LHCN-M2 (cell line): Measurements from ENCODE around the gene VRK3. TPM values are rescaled to one million over a fixed set of nuclear protein-coding genes. Genes with fewer than 3 reads are reported as not detected.
"Not testable (repeated sequence)": the region's sequence is repeated elsewhere in the genome, so short reads cannot be mapped to it uniquely, and the experiment has no call there.

Source experiments
- DNase-seq: peaks from one replicate; pipeline ENCODE4 v3.0.0-alpha.2; 2012; ENCODE audit warnings: low read depth
- total RNA-seq: library from RNA; depleted of rRNA; stranded (reverse); fragments of >200 nt; gene quantifications from 2 replicates; pipeline ENCODE4 v1.2.3, GENCODE V29; 2014

Gene VRK3
- total RNA-seq, 1 experiment from 2014 or later = 20.5 TPM

DNA sequence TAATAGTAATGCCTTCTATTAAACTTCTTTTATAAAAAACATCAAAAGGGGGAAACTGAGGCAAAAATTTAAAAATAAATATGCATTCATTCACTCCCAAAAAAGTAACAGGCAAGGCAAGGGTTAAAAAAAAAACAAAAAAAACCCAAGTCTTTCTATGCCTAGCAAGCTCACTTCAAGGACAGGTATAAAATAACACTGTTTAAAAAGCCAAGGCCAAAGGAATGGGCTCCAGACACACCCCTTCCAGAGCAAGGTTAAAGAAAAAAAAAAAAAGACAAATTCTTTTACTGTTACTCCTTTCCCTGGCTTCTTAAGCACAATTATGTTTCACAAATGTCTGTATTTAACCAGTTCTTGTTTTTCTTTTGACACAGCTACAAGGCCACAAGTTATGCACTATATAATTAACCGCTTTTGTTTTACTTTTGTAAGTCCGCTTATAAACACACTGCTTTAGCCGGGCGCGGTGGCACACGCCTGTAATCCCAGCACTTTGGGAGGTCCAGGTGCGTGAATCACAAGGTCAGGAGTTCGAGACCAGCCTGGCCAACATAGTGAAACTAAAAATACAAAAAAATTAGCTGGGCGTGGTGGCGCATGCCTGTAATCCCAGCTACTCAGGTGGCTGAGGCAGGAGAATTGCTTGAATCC is 67.8 kb downstream of the VRK3 start:
- DNase-seq = no peak

DNA sequence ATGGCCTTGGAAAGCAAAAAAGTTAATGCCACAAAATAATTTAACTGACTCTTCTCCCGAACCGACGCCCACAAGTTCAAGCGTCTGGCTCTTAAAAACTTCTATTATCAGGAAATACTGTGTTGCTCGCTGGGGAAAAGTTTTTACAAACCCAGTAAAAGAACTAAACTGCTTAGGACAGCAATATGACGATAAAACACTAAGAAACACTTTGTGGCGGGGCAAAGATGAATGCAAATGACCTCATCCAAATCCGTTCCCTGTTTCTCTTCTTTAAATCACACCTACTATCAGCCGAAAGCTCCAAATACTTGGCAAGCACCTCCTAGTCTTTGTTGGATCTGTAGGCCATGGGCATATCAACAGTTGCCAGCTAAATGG is 69.1 kb downstream of the VRK3 start:
- no peak for DNase-seq

DNA sequence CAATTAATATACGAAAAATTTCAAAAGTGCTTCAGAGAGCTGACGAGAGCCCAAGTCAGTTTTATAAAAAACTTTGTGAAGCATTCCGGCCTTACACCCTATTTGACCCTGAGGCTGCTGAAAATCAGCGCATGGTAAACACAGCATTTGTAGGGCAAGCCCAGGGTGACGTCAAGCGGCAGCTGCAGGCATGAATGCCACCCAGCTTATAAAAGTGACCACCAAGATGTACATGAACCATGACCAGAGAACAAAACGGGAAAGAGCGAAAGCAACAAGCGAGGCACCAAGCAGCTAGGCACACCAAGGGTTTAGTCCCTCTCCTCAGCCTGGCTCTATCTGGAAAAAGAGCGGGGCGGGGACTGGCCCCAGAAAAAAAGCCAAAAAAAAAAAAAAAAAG is 70.2 kb downstream of the VRK3 start:
- DNase-seq = peak; percentile 60

DNA sequence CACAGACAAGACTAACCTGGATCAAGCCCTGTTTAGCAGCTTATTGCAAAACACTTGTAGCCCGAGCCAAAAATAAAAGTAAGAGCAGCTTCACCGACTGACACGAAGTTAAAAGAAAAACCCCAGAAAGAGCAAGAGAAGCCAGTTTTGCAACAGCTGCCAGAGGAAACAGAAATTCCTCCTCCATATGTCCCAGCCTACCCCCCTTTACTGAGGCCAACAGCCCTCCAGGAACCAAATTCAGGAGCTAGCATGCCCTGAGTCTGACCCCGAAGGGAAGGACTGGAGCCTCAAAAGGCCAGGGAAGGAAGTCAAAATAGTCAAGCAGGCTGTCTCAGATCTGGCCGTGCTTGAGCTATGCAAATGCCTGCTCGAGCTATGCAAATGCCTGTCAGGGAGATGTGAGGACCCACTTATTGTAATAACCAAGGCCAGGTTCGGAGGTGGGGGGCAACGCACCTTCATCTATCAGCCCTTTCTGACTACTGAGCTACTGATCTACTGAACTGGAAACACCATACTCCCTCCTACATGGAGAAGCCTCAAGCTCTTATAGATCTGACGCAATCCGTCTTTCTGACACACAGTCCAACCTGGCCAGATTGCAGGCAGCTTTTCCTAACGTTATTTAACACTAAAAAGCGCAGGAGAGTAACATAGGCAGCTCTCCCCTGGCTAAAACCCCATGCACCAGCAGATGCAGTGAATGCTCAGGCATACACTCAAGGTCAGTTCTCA is 70.9 kb downstream of the VRK3 start:
- DNase-seq = peak; percentile 37

DNA sequence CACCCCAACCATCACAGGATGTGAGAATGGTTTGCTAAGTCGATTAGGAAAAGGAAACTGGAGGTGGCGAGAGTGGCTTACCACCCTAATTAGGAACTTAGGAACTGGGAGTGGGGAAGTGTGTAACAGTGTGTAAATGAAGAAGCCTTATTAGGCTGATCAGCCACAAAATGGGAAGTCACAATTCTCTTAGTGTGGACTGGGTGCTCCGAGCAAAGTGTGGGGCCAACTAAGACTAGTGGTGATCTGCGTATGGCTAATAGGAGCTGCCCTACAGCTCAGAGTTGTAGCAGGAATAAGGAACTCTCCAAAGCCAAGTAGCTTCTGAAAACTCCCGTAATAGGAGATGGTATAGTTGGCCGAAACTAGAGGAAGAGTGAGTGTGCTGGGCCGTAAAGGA is 71.8 kb downstream of the VRK3 start:
- DNase-seq = no peak

DNA sequence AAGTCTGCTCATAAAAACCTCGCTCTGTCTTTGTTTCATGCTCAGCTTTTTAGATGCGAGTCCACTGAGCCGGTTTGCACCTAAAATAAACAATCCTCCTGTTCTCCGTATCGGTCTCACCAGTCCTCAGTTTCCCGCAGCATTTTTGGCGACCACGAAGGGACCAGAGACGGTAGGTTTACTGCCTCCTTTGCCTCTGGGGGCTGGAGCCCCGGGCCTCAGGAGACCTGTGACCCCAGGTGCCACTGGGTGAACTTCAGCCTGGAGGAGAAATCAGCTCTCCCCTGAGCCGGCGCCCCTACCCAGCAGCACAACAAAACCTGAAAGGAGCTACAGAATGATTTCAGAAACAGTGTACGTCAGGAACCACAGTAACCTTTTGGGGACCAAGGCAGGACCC is 72.3 kb downstream of the VRK3 start:
- no peak for DNase-seq

DNA sequence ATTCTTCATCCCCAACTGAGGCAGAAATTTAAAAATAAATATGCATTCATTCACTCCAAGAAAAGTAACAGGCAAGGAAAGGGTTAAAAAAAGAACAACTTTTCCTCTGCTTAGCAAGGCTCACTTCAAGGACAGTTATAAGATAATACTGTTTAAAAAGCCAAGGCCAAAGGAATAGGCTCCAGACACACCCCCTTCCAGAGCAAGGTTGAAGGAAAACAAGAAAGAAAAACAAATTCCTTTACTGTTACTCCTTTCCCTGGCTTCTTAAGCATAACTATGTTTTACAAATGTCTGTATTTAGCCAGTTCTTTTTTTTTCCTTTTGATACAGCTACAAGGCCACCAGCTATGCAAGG is 72.7 kb downstream of the VRK3 start:
- DNase-seq = no peak

DNA sequence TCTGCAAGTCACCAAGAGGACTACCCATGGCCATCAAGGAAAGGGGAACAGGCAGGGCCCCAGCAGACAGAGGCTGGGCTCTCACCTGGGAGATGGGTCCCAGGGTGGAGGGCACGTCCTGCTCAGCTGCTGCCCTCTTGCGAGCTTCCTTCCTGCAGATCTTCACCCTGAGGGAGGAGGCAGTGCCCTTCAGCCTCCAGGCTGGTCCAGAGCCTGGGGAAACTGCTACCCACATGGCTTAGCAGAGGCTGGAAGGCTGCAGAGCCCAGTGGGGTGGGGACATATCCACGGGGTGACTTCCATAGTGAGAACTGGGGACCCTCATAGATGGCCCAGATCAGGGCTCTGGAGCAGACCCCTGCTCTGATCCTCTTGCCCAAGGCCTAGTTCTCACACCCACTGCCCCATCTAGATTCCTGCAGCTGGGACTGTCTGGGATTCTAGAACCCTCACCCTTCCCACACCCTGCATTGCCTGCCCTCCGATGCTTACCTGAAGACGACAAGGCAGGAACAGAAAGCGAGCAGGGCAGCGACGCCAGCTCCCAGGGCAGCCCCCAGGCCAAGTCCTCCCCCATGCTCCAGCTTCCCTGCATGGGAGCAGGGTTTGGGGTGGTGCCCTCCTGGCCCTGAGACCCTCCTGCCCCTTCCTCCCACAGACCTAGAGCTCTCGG is 73.2 kb downstream of the VRK3 start:
- DNase-seq = no peak

DNA sequence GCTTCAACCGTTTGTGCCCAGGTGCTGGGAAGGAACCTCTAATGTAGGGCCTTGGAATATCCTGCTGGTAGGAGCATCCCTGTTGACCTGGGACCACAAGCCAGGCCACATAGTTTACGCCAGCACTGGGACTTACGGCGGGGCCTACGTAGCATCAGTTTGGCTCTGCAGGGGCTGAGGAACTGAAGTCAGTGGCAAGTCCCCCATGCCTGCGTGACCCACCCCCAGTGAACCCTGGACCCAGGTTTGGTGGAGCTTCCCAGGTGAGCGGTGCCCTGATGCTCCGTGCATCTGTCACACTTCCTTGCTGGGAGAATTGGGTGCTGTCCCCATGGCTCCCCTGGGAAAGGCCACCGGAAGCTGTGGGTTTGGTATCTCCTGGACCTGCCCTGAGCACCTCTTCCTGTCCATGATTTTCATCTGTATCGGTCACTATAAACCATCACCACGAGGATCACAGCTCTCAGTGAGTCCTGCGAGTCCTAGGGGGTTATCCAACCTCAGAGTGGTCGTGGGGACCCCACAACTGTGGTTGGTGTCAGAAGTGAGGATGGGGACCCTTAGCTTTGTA is 74.1 kb downstream of the VRK3 start:
- no peak for DNase-seq

DNA sequence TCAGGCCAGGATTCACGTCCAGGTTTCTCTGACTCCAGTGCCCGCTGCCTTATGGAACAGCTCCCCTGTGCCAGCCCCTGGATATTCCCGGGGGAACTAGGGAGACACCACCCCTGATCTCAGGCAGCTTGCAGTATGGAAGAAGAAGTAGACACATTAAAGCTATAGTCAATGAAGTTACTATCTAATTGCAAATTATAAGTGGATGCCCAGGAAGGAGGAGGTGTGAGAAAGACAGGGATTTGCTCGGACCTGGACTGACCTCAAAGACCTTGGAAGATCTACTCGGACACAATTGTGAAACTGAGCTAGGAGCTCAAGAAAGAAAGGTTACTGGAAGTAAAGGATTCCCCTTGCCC is 74.6 kb downstream of the VRK3 start:
- no peak for DNase-seq

DNA sequence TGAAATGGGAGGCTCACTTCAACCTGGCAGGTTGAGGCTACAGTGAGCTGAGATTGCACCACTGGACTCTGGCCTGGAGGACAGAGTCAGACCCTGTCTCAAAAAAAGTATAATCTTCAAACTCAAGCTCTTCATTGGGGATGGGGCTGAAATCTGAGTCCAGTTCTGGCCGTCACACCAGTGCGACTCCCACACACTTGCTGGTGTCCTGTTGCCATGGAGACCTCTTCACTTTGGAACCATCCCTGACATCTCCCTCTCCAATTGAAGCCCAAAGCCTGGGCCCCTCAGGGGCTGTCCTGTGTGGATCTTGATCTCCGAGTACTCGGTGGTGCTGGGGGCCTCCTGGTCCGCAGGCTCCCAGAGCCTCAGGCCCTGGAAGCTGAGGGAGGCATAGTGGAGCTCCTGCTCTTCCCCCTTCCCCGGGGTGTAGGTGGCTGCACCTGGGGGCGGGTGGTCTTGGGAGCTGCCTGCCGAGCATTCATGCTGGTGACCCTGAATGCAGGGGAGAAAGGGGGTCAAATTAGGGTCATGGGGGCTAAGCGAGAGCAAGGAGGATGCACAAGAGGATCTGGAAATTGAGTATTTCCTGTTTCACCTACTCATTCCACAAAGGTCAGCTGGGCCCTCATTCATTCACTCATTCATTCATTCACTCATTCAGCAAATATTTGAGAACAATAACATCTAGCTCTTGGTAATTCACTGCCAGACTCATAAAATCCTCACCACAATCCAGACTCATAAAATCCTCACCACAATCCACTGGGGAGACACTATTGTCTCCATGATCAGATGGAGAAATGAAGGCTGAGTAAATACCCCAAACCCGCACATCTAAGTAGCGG is 75.2 kb downstream of the VRK3 start:
- DNase-seq = peak; percentile 50

DNA sequence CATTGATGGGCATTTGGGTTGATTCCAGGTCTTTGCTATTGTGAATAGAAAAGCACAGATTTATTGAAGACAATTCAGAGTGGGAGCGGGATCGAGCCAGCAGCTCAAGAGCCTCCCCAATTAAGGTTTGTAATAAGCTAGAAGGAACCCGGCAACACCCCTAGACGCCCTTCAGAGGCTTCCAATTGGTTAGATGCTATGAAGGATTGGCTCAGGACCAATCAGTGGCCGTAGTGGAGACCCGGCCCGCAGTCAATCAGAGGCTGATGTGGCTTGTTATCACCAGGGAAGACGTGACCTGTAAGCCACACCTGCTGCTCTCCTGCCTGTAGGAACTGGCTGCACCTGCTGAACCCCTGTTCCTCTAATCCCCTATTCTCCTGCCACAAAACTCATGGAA is 78.8 kb downstream of the VRK3 start:
- DNase-seq = no peak

DNA sequence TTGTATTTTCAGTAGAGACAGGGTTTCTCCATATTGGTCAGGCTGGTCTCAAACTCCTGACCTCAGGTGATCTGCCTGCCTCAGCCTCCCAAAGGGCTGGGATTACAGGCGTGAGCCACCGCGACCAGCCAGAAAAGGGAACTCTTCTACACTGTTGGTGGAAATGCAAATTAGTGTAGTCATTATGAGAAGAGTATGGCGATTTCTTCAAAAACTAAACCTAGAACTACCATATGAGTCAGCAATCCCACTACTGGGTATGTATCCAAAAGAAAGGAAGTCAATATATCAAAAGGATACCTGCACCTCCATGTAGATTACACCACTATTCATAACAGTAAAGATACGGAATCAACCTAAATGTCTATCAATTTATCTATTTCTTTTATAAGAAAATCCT is 80.6 kb downstream of the VRK3 start:
- not testable (repeated sequence) for DNase-seq

DNA sequence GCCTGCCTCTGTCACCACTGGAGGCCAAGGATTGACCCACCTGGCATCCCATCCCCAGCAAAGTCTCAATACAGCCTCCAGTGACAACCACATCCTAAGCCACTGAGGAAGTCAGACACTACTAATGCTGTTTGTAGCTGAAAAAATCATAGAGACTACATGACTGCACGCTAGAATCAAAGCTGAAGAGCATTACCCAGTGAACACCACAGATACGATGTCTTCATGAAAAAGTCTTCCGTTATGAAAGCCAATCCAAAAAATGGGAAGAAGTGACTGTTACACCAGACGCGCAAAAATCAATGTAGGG is 84.7 kb downstream of the VRK3 start:
- DNase-seq = no peak

DNA sequence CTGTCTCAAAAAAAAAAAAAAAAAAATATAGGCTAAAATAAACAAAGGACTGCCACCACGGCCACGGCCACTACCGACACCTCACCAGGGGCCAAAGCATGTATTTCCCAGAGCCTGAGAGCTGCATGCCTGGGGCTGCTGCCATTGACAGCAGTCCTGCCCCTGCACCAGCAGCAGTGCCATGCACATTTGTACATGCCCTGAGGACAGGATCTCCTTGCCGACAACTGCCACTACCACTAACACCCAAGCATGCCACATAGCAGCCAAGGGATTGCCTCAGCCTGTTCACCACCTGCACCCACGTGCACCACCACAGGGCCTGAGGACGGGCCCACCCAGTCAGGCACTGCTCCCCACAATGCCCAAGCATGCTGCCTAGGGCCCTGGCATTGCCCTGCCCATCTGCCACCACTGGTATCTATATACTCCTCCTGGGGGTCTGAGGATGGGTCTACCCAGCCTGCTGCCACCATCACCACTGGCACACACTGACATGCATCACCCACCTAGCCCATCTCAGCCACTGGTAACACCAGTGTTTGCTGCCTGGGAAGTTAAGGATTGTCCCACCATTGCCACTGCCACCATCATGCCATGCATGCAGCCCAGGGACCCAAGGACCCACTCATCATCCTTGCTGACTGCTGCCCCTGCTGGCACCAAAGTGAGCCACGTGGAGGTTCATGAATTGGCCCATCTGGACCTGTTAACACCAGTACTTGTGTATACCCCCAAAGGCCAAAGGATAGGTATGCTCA is 85.3 kb downstream of the VRK3 start:
- DNase-seq = no peak

DNA sequence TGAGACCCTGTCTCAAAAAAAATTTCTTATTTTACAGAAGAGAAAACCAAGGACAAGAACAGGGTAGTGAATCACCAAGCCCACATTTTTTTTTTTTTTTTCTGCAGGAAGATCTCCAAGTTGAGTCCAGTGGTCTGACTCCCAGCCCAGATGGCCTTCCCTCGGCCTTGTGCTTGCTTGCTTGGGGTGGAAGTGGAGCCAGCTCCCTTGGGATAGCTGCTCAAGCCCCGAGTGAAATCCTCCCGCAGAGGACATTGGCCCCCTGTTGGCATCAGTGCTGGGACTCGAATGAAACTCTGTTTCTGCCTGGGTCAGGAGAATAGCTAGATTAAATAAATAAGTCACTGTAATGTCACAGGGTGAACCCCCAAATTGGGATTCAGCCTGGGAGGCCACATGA is 86.5 kb downstream of the VRK3 start:
- DNase-seq = no peak

DNA sequence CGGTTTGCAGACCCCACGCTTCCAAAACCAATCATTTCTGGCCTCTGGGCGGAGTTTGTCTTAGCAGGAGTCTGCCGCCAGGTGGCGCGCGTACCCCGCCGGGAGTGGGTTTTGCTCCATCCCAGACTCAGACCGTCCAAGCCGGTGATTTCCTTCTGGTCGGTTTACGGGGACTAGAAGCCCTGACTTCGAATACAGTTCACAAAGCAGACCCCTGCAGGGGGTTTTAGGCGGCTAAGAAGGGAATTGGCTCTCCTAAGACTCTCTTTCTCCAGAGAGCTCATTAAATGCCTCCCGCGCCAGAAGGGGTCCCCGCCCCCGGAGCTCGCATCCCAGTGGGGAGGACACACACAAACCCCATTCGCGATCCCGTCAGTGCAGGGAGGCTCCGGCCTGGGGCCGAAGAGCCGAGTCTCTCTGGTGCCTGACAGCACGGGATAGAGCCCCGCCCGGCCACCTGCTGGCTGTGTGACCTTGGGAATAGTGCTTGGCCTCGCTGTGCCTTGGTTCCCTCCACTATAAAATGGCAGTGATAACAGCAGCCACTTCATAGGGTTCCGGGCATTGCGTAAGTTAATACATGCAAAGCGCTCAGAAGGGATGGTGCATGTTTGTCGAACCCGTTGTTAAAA is 87.3 kb downstream of the VRK3 start:
- DNase-seq = peak; percentile 55

DNA sequence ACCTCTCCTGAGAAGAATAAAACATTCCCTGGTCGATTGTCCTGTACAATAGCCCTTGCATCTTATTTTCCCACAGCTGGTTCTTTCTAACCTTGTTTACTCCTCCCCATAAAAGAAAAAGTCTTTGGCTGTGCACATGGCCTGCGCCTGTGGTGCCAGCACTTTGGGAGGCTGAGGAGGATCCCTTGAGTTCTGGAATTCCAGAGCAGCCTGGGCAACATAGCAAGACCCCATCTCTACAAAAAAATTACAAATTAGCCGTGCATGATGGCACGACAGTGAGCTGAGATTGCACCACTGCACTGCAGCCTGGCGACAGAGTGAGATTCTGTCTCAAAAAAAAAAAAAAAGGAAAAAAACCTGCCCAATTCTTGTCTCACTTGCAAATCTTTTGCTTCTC is 88.6 kb downstream of the VRK3 start:
- no peak for DNase-seq

DNA sequence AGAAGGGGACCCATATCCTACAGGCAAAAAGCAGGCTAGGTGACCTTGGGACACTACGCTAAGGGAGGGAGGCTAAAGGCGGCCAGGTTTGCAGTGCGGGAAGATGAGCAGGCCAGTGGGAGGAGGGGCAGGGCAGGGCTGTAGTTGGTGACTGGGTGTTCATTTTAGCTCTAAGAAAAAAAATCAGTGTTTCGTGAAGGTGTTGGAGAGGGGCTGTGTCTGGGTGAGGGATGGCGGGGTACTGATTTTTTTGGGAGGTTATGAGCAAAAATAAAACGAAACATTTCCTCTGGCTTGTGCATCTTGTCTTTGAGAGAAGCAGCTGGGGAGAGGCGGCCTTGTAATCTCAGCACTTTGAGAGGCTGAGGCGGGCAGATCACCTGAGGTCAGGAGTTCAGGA is 91.5 kb downstream of the VRK3 start:
- no peak for DNase-seq

DNA sequence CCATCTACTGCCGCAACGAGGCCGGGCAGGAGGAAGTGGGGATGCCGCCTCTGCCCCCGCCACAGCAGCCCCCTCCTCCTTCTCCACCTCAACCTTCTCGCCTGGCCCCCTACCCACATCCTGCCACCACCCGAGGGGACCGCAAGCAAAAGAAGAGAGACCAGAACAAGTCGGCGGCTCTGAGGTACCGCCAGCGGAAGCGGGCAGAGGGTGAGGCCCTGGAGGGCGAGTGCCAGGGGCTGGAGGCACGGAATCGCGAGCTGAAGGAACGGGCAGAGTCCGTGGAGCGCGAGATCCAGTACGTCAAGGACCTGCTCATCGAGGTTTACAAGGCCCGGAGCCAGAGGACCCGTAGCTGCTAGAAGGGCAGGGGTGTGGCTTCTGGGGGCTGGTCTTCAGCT is 92.4 kb downstream of the VRK3 start:
- no peak for DNase-seq

DNA sequence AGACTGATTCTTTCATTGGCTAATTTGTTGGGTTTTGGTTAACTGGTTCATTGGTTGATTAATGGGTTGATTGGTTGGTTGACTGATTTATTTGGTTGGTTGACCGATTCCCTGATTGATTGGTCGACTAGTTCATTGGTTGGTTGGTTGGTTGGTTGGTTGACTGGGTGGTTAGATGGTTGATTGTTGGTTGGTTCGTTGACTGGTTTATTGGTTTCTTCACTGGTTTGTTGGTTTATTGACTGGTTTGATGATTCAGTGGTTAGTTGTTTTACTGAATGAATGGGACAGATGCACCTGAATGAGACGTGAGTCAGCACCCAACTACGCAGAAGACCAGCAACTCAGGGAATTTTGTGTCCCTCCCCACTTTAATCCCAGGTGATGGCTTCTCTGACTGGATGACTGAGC is 93.1 kb downstream of the VRK3 start:
- DNase-seq = no peak
